ENCODE data around the gene FRMD3.

Gene FRMD3

GRCh38 chr9:83570359-83570758 lies 32.2 kb upstream of the FRMD3 start:
- TF ChIP-seq CTCF (IDR thresholded peaks at IDR 0.05; ENCODE audit: insufficient read depth, missing control alignments), result no peak
- FAIRE-seq, result no peak
- DNase-seq (ENCODE audit: insufficient read length, low spot score), result no peak

DNA sequence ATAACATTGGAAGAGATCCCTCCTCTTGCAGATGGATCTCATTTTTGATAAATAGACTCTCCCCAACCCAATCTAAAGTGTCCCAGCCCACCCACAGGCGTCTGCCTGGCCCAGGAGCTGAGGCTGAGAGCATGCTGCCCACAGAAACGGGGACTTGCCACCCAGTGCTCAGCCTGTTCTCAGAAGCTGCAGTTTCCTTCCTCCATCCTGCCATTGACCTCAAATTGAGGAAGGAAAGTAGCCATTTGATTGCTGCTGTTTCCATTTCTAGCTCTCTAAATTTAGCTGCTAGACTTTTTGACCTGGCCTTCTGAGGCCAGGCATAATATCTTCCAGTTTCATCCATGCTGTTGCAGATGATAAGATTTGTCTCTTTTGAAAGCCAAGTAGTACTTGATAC lies 31.1 kb upstream of the FRMD3 start:
- FAIRE-seq (no peak), DNase-seq (ENCODE audit: insufficient read length, low spot score) (no peak)
- TF ChIP-seq CTCF (IDR thresholded peaks at IDR 0.05; ENCODE audit: insufficient read depth, missing control alignments), result no peak

- FAIRE-seq (no peak), DNase-seq (ENCODE audit: insufficient read length, low spot score) (no peak)
- TF ChIP-seq CTCF (IDR thresholded peaks at IDR 0.05; ENCODE audit: insufficient read depth, missing control alignments), result no peak
These were observed 25.2 kb upstream of the FRMD3 start for GRCh38 chr9:83563360-83563759.

DNA sequence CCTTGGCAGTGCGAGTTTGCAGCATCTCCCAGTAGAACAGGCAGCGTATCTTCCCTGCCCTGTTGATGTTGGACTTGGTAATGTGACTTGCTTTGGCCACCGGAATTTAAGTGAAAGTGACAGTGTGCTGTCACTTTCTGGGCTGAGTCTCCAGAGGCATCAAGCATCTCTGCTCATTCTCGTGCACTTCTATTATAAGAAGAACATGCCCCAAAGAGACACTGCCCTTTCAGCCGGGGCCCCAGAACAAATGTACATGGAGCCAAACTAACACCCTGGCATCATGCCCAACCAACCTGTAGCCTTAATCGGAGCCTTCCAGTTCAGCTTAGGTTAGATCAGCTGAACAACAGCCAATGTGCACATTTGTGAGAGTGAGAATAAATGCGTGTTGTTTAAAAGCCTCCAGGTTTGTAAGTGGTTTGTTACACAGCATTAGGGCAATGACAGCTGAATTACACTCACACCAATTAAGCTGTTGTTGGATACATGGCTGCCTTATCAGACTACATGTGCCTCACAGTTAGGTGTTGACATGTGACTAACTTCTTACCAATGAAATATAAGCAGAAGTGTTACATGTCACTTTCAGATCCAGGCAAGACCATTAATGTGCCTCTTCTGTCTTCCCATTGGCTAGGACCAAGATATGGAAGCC lies 22.1 kb upstream of the FRMD3 start:
- FAIRE-seq, result no peak
- TF ChIP-seq CTCF (IDR thresholded peaks at IDR 0.05; ENCODE audit: insufficient read depth, missing control alignments), result no peak
- no peak for DNase-seq (ENCODE audit: insufficient read length, low spot score)

DNA sequence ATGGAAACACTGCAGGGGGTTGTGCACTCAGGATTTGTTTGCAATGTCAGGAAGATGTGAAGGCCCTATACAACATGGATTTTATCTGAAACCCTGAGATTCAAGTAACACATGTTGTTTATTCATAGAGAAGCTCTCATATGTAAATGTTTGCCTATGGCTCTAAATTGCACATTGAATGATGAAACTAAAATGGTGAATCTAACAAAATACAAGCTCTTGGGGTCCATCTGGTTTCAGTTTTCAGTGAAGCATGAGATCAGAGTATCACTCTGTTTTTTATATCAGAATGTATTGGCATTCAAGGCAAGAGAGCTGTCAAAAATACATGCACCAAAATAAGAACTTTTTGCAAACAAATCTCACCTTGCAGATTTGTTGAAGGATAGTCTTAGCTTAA lies 19.6 kb upstream of the FRMD3 start:
- FAIRE-seq (no peak), DNase-seq (ENCODE audit: insufficient read length, low spot score) (no peak)
- TF ChIP-seq CTCF (IDR thresholded peaks at IDR 0.05; ENCODE audit: insufficient read depth, missing control alignments), result no peak

DNA sequence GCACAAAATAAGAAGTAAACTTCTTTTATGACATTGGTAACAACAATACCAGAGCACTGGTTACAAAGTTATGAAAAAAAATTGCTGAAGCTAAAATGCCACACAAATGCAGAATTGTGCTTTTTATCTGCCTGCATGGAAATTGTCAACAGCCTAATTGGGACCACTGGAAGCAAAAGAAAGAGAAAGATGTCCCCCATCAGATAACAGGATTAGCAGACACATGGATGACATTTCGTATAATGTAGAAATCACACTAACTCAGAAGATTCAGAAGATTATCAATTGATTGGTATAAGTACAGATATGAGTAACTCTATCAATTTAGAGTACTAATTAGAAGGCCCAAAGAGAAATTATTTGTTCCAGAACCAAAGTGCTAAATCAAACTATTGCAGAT lies 19.1 kb upstream of the FRMD3 start:
- DNase-seq (ENCODE audit: insufficient read length, low spot score) (no peak), FAIRE-seq (no peak)
- no peak for TF ChIP-seq CTCF (IDR thresholded peaks at IDR 0.05; ENCODE audit: insufficient read depth, missing control alignments)

DNA sequence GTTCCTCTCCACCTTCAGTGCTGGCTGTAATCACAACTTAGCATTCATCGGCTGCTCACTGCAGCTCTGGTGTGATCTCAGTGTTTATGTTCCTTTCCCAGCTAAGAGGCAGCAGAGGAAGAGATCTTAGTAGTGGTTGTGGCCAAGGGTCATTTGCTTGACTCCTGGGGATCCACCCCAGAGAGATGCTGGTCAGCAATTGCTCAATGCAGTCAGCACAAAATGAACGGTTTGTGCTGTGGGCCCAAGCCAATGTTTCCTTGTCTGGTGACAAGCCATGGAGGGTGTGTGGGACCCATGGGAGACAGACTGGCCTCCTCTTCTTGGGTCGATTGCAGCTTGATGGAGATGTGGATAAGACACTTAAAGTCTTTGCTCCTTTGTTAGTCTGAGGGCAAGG lies 16.1 kb upstream of the FRMD3 start:
- no peak for TF ChIP-seq CTCF (IDR thresholded peaks at IDR 0.05; ENCODE audit: insufficient read depth, missing control alignments)
- FAIRE-seq (no peak), DNase-seq (ENCODE audit: insufficient read length, low spot score) (no peak)
